ENCODE results near the gene CDS2.

DNA sequence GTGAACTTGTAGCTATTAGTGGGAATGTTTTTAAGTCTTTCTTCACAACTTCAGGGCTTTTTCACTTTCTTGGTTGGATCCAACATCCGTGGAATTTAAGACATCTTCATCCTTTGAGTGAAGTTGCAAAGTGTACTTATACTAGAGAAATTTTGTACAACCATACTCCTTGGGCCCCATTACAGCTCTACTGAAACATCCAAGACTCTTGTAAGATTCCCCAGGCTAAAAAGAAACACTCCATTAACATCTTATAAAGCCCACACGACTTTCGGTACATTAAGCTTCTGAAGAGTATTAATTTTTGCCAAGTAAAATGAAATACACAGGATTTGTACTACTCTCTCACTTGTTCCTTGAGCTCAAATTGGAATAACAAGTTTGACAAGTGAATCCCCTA lies 12.4 kb upstream of the CDS2 start:
- TF ChIP-seq CEBPB (IDR thresholded peaks at IDR 0.05; ENCODE audit: low read depth) (no peak), SIN3A (IDR thresholded peaks at IDR 0.05; ENCODE audit: low read depth) (no peak), TCF7L2 (IDR thresholded peaks at IDR 0.05; ENCODE audit: borderline replicate concordance, extremely low read depth, insufficient read depth, insufficient read length) (no peak), SP1 (IDR thresholded peaks at IDR 0.05; ENCODE audit: low read depth) (no peak), EZH2phosphoT487 (IDR thresholded peaks at IDR 0.05; ENCODE audit: borderline replicate concordance) (no peak), POLR2A (IDR thresholded peaks at IDR 0.05; ENCODE audit: borderline replicate concordance, extremely low read depth, insufficient read depth, insufficient read length) (no peak), YY1 (IDR thresholded peaks at IDR 0.05; ENCODE audit: extremely low read depth, insufficient replicate concordance, low read depth, low read length) (no peak), ZFX (IDR thresholded peaks at IDR 0.05) (no peak)
- TF ChIP-seq, protein P1, sequence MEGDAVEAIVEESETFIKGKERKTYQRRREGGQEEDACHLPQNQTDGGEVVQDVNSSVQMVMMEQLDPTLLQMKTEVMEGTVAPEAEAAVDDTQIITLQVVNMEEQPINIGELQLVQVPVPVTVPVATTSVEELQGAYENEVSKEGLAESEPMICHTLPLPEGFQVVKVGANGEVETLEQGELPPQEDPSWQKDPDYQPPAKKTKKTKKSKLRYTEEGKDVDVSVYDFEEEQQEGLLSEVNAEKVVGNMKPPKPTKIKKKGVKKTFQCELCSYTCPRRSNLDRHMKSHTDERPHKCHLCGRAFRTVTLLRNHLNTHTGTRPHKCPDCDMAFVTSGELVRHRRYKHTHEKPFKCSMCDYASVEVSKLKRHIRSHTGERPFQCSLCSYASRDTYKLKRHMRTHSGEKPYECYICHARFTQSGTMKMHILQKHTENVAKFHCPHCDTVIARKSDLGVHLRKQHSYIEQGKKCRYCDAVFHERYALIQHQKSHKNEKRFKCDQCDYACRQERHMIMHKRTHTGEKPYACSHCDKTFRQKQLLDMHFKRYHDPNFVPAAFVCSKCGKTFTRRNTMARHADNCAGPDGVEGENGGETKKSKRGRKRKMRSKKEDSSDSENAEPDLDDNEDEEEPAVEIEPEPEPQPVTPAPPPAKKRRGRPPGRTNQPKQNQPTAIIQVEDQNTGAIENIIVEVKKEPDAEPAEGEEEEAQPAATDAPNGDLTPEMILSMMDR (IDR thresholded peaks at IDR 0.05 in 2 of 3, conservative IDR thresholded peaks at IDR 0.05 in 1 of 3; ENCODE audit: borderline replicate concordance in 1 of 3, insufficient read depth in 1 of 3, low read depth in 2 of 3, low read length in 2 of 3) = no peak
- TF ChIP-seq, protein P2, sequence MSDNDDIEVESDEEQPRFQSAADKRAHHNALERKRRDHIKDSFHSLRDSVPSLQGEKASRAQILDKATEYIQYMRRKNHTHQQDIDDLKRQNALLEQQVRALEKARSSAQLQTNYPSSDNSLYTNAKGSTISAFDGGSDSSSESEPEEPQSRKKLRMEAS (IDR thresholded peaks at IDR 0.05) = no peak
- TF ChIP-seq, protein P3, sequence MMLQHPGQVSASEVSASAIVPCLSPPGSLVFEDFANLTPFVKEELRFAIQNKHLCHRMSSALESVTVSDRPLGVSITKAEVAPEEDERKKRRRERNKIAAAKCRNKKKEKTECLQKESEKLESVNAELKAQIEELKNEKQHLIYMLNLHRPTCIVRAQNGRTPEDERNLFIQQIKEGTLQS (IDR thresholded peaks at IDR 0.05) = no peak
